Upper lobe of right lung (tissue), 1 donor: ENCODE measurements around the gene STK25. TPM values are rescaled to one million over a fixed set of nuclear protein-coding genes. Genes with fewer than 3 reads are reported as not detected.

Source experiments
- ATAC-seq: fragments of 200-7000 bp; cut with Tn5 transposase; one replicate; pipeline ENCODE4 v1.9.1; 2020; ENCODE audit warnings: mild to moderate bottlenecking, moderate library complexity
- DNase-seq: peaks from one replicate; pipeline ENCODE4 v3.0.0-alpha.2; 2020
- H3K27ac ChIP-seq: fragments of 200-600 bp; one replicate; pipeline ENCODE4 v1.8.0; 2022
- H3K27me3 ChIP-seq: fragments of 200-600 bp; one replicate; pipeline ENCODE4 v1.8.0; 2022; ENCODE audit warnings: mild to moderate bottlenecking
- H3K36me3 ChIP-seq: fragments of 200-600 bp; one replicate; pipeline ENCODE4 v1.8.0; 2022
- H3K4me1 ChIP-seq: fragments of 200-600 bp; one replicate; pipeline ENCODE4 v1.8.0; 2022
- H3K4me3 ChIP-seq: fragments of 200-600 bp; one replicate; pipeline ENCODE4 v1.8.0; 2022; ENCODE audit warnings: mild to moderate bottlenecking
- H3K9me3 ChIP-seq: fragments of 200-600 bp; one replicate; pipeline ENCODE4 v1.8.0; 2022
- intact Hi-C: fragments of 100-400 bp; cut with DNase I; formaldehyde crosslinking; loops from one replicate; pipeline ENCODE4 v1.11.0; 2022
- total RNA-seq: library from RNA; stranded (reverse); fragmentation: NEBNext Ultra II Directional; extraction: Animal tissue kit (Norgen Biotek cat#: 25700); gene quantifications from one replicate; pipeline ENCODE4 v1.2.1, GENCODE V29; 2021
- TF ChIP-seq, protein P1 (sequence below): fragments of 200-600 bp; IDR thresholded peaks from one replicate; pipeline ENCODE4 v1.8.0; 2022; ENCODE audit warnings: antibody characterized with exemption
- donor health status: DM: no; HTN: yes; CAD: no; lungs with severe emphysema.

Gene STK25
- total RNA-seq, 1 donor from 2014 or later = 134 TPM

DNA sequence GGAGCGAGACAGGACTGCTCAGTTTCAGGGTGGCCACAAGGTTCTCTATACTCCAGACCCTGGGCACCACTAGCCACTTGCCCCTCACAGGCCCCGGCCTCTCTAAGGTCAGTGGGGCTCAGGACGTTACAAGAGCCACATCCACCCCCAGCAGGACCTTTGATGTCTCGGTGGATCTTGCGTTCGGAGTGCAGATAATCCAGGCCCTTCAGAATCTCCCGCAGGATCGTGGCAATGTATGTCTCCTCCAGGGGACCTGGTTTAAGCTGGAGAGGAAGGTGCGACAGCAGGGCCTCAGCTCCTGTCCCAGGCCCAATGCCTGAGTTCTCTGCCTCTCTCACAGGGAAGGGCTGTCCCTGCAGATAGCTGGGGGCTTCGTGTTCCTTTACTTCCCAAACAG lies 8.4 kb downstream of the STK25 start:
- no peak for ATAC-seq
- peaks cover 54% of the 10 kb centered on the region for H3K36me3 ChIP-seq
- no peak for DNase-seq
- H3K9me3 ChIP-seq = no peaks in the 10 kb centered on the region
- H3K27ac ChIP-seq = no peak overlapping the region
- no peak overlapping the region for H3K4me3 ChIP-seq
- H3K27me3 ChIP-seq = no peaks in the 10 kb centered on the region
- H3K4me1 ChIP-seq = no peaks in the 10 kb centered on the region
- TF ChIP-seq, protein P1, sequence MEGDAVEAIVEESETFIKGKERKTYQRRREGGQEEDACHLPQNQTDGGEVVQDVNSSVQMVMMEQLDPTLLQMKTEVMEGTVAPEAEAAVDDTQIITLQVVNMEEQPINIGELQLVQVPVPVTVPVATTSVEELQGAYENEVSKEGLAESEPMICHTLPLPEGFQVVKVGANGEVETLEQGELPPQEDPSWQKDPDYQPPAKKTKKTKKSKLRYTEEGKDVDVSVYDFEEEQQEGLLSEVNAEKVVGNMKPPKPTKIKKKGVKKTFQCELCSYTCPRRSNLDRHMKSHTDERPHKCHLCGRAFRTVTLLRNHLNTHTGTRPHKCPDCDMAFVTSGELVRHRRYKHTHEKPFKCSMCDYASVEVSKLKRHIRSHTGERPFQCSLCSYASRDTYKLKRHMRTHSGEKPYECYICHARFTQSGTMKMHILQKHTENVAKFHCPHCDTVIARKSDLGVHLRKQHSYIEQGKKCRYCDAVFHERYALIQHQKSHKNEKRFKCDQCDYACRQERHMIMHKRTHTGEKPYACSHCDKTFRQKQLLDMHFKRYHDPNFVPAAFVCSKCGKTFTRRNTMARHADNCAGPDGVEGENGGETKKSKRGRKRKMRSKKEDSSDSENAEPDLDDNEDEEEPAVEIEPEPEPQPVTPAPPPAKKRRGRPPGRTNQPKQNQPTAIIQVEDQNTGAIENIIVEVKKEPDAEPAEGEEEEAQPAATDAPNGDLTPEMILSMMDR = no peak
- intact Hi-C loops = no loop called here

DNA sequence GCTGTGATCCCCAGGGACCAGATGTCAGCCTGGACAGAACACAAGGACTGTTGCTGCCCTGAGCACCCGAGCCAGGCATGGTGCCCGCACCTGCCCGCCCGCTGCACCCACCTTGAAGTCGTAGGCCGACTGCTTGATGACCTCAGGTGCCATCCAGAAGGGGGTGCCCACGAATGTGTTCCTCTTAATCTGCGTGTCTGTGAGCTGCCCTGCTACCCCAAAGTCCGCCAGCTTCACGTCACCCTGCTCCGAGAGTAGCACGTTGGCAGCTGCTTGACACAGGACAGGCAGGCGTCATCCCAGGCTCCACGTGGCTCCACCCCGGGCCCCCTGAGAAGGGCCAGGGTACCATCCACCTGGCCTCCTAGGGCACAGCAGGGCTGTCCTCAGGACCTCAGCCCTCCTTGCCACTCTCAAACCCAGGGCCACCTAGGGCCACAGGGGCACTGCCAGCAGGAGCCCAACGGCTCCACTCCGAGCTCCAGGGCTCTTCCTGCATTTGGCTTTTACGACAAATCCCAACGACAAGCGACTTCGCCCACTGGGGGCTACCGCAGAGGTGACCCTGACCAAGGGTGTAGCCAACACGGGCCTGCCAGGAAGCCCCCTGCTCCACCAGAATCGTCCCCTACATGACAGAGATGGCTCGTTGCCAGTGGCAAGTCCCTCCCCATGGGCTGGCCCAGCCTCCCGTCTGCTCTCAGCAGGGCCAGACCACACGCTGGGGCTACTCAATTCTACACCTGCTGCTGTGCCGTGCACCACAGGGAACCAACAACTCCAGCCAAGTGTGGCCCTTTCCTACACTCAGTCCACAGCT lies 9.0 kb downstream of the STK25 start:
- intact Hi-C loops = no loop called here
- Histone ChIP-seq H3K4me3 (no peak overlapping the region), H3K36me3 (peaks cover 60% of the 10 kb centered on the region), H3K27me3 (no peaks in the 10 kb centered on the region), H3K9me3 (no peaks in the 10 kb centered on the region), H3K4me1 (no peaks in the 10 kb centered on the region), H3K27ac (no peak overlapping the region)
- DNase-seq (no peak), ATAC-seq (no peak)
- TF ChIP-seq, protein P1 = no peak

DNA sequence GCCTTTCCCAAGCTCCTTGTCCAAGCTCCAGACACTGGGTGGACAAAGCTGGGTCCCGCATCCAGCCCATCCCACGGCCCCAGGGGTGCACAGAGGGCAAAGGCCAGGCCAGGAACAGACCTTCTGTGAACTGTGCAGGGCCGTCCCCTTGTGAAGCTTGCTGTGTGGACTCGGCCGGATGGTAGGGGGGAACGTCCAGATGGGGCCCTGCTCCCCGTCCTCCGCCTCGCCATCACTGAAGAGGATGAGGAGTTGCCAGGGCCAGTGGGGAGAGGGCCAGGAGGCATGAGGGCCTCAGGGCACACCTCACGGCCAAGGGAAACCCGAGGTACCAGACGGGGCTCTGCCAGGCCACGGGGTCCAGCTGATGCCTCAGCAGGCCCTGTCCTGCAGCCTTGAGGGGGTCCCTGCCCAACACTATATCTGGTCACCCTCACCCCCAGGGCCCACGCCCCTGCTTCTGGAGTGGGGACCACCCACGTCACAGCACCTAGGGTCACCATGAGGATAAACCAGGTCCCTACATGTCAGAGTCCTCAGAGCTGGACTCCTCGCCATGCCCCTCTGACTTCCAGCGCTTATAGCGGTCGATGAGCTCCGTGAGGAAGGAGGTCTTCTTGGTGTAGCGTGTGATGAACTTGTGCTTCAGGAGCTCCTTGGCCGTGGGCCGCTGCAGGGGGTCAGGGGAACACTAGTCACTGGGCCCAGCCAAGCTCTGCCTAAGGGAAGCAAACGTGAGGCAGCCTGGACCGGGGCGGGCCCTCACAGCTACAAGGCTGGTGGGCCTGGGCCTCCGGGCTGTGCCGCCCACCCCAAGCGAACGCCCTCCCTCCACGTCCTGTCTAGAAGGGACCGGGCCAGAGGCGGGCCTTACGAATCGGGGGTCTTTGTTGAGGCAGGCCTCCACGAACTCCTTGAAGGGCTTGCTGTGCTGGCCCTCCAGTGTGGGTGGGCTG lies 10.0 kb downstream of the STK25 start:
- Histone ChIP-seq H3K27me3 (no peaks in the 10 kb centered on the region), H3K4me3 (no peak overlapping the region), H3K27ac (no peak overlapping the region), H3K9me3 (no peaks in the 10 kb centered on the region), H3K36me3 (peaks cover 67% of the 10 kb centered on the region), H3K4me1 (no peaks in the 10 kb centered on the region)
- intact Hi-C loops = no loop called here
- no peak for DNase-seq
- no peak for ATAC-seq
- TF ChIP-seq, protein P1 = no peak

DNA sequence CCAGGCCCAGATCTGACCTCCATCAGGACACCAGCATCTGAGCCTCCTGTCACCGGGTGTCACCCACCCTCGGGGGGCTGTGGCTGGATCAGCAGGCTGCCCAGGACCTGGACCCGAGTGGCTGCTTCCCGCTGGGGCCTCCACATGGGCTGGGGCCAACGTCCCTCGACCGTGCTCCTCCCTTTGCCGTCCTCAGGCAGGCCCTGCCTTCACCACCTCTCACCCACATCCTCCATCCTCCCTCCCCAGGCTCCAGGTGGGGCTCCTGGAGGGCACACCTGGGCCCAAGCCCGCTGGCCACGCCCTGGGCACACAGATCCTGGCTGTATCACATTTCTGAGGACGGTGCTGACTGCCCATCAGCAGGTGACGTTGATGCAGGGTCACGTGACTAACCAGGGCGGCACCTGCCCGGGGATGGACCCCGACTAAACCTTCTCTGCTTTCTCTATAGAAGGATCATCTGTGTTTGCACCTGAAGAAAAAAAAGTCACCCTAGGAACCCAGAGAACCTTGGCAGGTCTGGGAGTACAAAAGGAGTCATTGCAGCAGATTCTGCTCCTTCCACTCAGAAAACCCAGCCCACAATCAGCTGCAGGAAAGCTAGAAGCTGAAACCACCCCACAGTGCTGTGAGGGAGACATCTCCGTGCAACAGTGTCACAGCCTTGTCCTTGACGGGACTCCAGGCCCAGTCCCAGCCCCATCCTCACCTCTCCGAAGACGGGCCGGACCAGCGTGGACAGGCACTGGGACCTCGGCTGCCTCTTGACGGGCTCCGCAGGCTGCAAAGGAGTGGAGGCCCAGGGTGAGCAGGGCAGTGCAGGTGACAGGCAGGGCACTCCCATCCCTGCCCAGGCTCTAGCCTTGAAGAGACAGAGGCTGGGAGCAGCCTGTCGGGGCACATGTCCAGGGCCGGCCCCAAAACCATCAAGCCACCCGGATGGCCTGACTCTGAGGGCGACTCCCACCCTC lies 11.2 kb downstream of the STK25 start:
- intact Hi-C loops = no loop called here
- no peak for ATAC-seq
- no peak overlapping the region for H3K4me3 ChIP-seq
- no peak overlapping the region for H3K27ac ChIP-seq
- TF ChIP-seq, protein P1 = no peak
- H3K9me3 ChIP-seq = no peaks in the 10 kb centered on the region
- H3K36me3 ChIP-seq = peaks cover 76% of the 10 kb centered on the region
- no peaks in the 10 kb centered on the region for H3K27me3 ChIP-seq
- H3K4me1 ChIP-seq = no peaks in the 10 kb centered on the region
- peak; percentile 60 for DNase-seq
